Calu3 (cell line): ENCODE results near the gene PDX1. TPM values are rescaled to one million over a fixed set of nuclear protein-coding genes. Genes with fewer than 3 reads are reported as not detected.

ENCODE experiments used
- BruUV-seq: library from RNA; stranded (reverse); fragments of 400-500 nt; replicated peaks from 2 replicates; lab custom pipeline; 2021; lab: Mats Ljungman, UMichigan
- CTCF ChIA-PET: fragments of 300-600 bp; sonication (Branson Sonifier 250); formaldehyde crosslinking; loops from one replicate; lab custom pipeline; 2022; ENCODE audit warnings: antibody characterized with exemption; lab: Charles Lee
- DNase-seq: peaks from one replicate; pipeline ENCODE4 v3.0.0; 2022
- H3K27ac Mint-ChIP-seq: one replicate; pipeline ENCODE4 v1.8.0; 2022; ENCODE audit warnings: mixed read lengths; ENCODE audit not compliant: unreplicated experiment
- H3K27me3 Mint-ChIP-seq: one replicate; pipeline ENCODE4 v1.8.0; 2022; ENCODE audit warnings: mixed read lengths; ENCODE audit not compliant: unreplicated experiment
- H3K36me3 Mint-ChIP-seq: one replicate; pipeline ENCODE4 v1.8.0; 2022; ENCODE audit warnings: mild to moderate bottlenecking, moderate library complexity, mixed read lengths; ENCODE audit not compliant: insufficient read depth, unreplicated experiment
- H3K4me1 Mint-ChIP-seq: one replicate; pipeline ENCODE4 v1.8.0; 2022; ENCODE audit warnings: mild to moderate bottlenecking, low read depth, mixed read lengths; ENCODE audit not compliant: unreplicated experiment
- H3K4me3 Mint-ChIP-seq: one replicate; pipeline ENCODE4 v1.8.0; 2022; ENCODE audit warnings: mild to moderate bottlenecking, low read depth, moderate library complexity, mixed read lengths; ENCODE audit not compliant: unreplicated experiment
- H3K9me3 Mint-ChIP-seq: one replicate; pipeline ENCODE4 v1.8.0; 2022; ENCODE audit warnings: low read depth, mixed read lengths; ENCODE audit not compliant: unreplicated experiment
- intact Hi-C: fragments of 100-400 bp; cut with micrococcal nuclease; formaldehyde crosslinking; loops from one replicate; pipeline ENCODE4 v1.10.0; 2022; ENCODE audit not compliant: unreplicated experiment
- total RNA-seq: library from RNA; stranded (reverse); gene quantifications from 2 replicates; pipeline ENCODE4 v1.2.3, GENCODE V29; 2022
- TF ChIP-seq, protein P1 (sequence below): fragments of 200-600 bp; IDR thresholded peaks from one replicate; pipeline ENCODE4 v1.8.0; 2022; ENCODE audit warnings: antibody characterized with exemption; ENCODE audit not compliant: unreplicated experiment

Gene PDX1
- total RNA-seq, 1 experiment from 2014 or later: 1.8 TPM

GRCh38 chr13:27965740-27966640, 46.2 kb downstream of the PDX1 start:
- no peak for DNase-seq
- Mint-ChIP-seq H3K36me3 (no peaks in the 10 kb centered on the region), H3K9me3 (no peaks in the 10 kb centered on the region), H3K4me1 (peaks cover 25% of the 10 kb centered on the region), H3K27me3 (peaks cover 48% of the 10 kb centered on the region), H3K4me3 (no peak overlapping the region), H3K27ac (no peak overlapping the region)
- BruUV-seq: no TSS peak
- CTCF ChIA-PET: no interaction called here
- TF ChIP-seq, protein P1, sequence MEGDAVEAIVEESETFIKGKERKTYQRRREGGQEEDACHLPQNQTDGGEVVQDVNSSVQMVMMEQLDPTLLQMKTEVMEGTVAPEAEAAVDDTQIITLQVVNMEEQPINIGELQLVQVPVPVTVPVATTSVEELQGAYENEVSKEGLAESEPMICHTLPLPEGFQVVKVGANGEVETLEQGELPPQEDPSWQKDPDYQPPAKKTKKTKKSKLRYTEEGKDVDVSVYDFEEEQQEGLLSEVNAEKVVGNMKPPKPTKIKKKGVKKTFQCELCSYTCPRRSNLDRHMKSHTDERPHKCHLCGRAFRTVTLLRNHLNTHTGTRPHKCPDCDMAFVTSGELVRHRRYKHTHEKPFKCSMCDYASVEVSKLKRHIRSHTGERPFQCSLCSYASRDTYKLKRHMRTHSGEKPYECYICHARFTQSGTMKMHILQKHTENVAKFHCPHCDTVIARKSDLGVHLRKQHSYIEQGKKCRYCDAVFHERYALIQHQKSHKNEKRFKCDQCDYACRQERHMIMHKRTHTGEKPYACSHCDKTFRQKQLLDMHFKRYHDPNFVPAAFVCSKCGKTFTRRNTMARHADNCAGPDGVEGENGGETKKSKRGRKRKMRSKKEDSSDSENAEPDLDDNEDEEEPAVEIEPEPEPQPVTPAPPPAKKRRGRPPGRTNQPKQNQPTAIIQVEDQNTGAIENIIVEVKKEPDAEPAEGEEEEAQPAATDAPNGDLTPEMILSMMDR: no peak
- intact Hi-C loops: no loop called here

DNA sequence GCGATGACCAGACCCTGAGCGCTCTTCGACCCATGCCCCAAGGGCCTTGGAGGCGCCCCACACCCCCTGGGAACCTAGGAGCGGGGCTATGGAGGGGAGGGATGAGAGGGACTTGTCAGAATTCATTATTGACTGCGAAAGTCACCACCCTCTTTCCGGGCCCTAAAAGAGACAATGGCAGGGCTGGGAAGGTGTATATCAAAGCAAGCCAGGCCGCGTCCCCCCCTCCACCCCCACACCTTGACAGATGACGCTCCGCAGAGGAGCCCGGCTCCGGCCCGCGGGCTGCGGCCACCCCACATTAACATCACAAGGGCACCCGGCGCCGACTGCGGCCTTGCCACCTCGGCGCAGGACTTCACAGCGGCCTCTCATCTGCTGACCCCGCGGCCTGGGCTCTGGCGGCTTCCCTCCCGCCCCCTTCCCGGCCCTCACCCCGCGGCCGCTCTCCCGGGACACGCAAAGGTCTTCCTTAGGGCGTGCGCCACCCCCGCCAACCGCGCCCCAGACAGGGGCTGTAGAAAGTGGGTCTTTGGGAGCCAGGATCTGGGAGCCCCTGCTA, 46.9 kb downstream of the PDX1 start:
- intact Hi-C loops: no loop called here
- H3K9me3 Mint-ChIP-seq: no peaks in the 10 kb centered on the region
- DNase-seq: no peak
- no peaks in the 10 kb centered on the region for H3K36me3 Mint-ChIP-seq
- no peak overlapping the region for H3K27ac Mint-ChIP-seq
- TF ChIP-seq, protein P1: no peak
- peaks cover 24% of the 10 kb centered on the region for H3K4me1 Mint-ChIP-seq
- peaks cover 48% of the 10 kb centered on the region for H3K27me3 Mint-ChIP-seq
- CTCF ChIA-PET: interaction anchor here (2.4 kb wide), 1 partner anchor 13 kb away, joined by 8 read pairs; no protein-coding TSS in a partner anchor
- no peak overlapping the region for H3K4me3 Mint-ChIP-seq
- no TSS peak for BruUV-seq

GRCh38 chr13:27967203-27967735, 47.5 kb downstream of the PDX1 start:
- no TSS peak for BruUV-seq
- H3K4me1 Mint-ChIP-seq: peaks cover 19% of the 10 kb centered on the region
- TF ChIP-seq, protein P1: no peak
- CTCF ChIA-PET: interaction anchor here (0.6 to 2.4 kb wide), 3 partner anchors 13 to 961 kb away, joined by 3 to 8 read pairs (median 4); no protein-coding TSS in a partner anchor
- H3K36me3 Mint-ChIP-seq: no peaks in the 10 kb centered on the region
- no peaks in the 10 kb centered on the region for H3K9me3 Mint-ChIP-seq
- no peak overlapping the region for H3K27ac Mint-ChIP-seq
- H3K4me3 Mint-ChIP-seq: peak overlapping the region; percentile 74
- peaks cover 48% of the 10 kb centered on the region for H3K27me3 Mint-ChIP-seq
- no peak for DNase-seq
- intact Hi-C loops: no loop called here

DNA sequence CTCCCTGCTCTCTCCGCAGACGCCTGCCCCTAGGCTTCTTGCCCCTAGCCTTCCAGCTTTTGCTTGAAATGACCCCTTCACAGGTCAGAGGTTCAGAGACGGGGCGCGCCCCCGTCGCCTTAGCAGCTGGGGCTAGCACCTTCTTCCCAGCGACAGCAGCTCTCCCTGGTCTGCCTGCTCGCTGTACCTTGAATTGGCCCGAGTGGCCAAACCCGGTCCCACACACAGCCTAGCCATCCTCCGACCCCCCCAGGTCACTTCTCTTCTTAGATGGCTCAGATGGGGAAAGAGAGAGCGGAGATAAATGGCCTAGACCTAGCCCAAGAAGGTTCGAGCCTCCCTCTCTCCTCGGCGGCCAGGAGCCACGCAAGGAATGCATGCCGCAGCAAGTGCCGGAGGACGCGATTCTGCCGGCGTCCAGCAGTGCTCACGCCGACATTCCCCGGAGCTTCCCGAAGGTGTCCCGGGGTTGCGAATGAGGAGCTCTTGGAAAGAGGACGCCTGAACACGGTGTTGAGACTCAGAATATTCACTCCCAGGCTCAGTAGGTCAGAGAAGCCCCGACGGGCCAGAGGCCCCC, 48.0 kb downstream of the PDX1 start:
- Mint-ChIP-seq H3K4me1 (peaks cover 17% of the 10 kb centered on the region), H3K27ac (no peak overlapping the region), H3K36me3 (no peaks in the 10 kb centered on the region), H3K4me3 (peak overlapping the region; percentile 74), H3K9me3 (no peaks in the 10 kb centered on the region), H3K27me3 (peaks cover 48% of the 10 kb centered on the region)
- TF ChIP-seq, protein P1: no peak
- no TSS peak for BruUV-seq
- no peak for DNase-seq
- CTCF ChIA-PET: interaction anchor here (0.6 to 2.4 kb wide), 3 partner anchors 14 to 961 kb away, joined by 3 to 8 read pairs (median 4); no protein-coding TSS in a partner anchor
- intact Hi-C loops: no loop called here
